Glutamatergic neuron (in vitro differentiated cells): Measurements from ENCODE around the gene KRTAP4-12. TPM values are rescaled to one million over a fixed set of nuclear protein-coding genes. Genes with fewer than 3 reads are reported as not detected.
"Not testable (repeated sequence)": the region's sequence is repeated elsewhere in the genome, so short reads cannot be mapped to it uniquely, and the experiment has no call there.

Experiments used
- DNase-seq: peaks from one replicate; pipeline ENCODE4 v3.0.0; 2022
- H3K27ac Mint-ChIP-seq: one replicate; pipeline ENCODE4 v1.8.0; 2020; ENCODE audit warnings: mild to moderate bottlenecking, mixed read lengths, inconsistent platforms; ENCODE audit not compliant: unreplicated experiment
- H3K27me3 Mint-ChIP-seq: one replicate; pipeline ENCODE4 v1.8.0; 2020; ENCODE audit warnings: mild to moderate bottlenecking, moderate library complexity, mixed read lengths, inconsistent platforms; ENCODE audit not compliant: unreplicated experiment
- H3K36me3 Mint-ChIP-seq: one replicate; pipeline ENCODE4 v1.8.0; 2020; ENCODE audit warnings: mild to moderate bottlenecking, mixed read lengths, inconsistent platforms; ENCODE audit not compliant: unreplicated experiment
- H3K4me1 Mint-ChIP-seq: one replicate; pipeline ENCODE4 v1.8.0; 2020; ENCODE audit warnings: mild to moderate bottlenecking, low read depth, mixed read lengths, inconsistent platforms; ENCODE audit not compliant: unreplicated experiment
- H3K4me3 Mint-ChIP-seq: one replicate; pipeline ENCODE4 v1.8.0; 2020; ENCODE audit warnings: mild to moderate bottlenecking, mixed read lengths, inconsistent platforms; ENCODE audit not compliant: unreplicated experiment
- H3K9me3 Mint-ChIP-seq: one replicate; pipeline ENCODE4 v1.8.0; 2020; ENCODE audit warnings: mild to moderate bottlenecking, moderate library complexity, mixed read lengths, inconsistent platforms; ENCODE audit not compliant: unreplicated experiment
- total RNA-seq: library from RNA; stranded (reverse); fragmentation: NEBNext Ultra II Directional; extraction: Animal tissue kit (Norgen Biotek cat#: 25700); gene quantifications from one replicate; pipeline ENCODE4 v1.2.1, GENCODE V29; 2021; ENCODE audit not compliant: unreplicated experiment
- TF ChIP-seq, protein P1 (sequence below): fragments of 200-600 bp; sonication (generic); IDR thresholded peaks from one replicate; pipeline ENCODE4 v1.5.0; 2021; ENCODE audit not compliant: partially characterized antibody, unreplicated experiment

The KRTAP4-12 gene
- total RNA-seq, 1 donor from 2014 or later, result not detected

GRCh38 chr17:41096055-41096454 is 27.9 kb downstream of the KRTAP4-12 start:
- Mint-ChIP-seq H3K9me3 (peaks cover 12% of the 10 kb centered on the region), H3K27ac (no peak overlapping the region), H3K4me3 (no peak overlapping the region), H3K4me1 (no peaks in the 10 kb centered on the region), H3K36me3 (peaks cover 11% of the 10 kb centered on the region), H3K27me3 (no peaks in the 10 kb centered on the region)
- TF ChIP-seq, protein P1, sequence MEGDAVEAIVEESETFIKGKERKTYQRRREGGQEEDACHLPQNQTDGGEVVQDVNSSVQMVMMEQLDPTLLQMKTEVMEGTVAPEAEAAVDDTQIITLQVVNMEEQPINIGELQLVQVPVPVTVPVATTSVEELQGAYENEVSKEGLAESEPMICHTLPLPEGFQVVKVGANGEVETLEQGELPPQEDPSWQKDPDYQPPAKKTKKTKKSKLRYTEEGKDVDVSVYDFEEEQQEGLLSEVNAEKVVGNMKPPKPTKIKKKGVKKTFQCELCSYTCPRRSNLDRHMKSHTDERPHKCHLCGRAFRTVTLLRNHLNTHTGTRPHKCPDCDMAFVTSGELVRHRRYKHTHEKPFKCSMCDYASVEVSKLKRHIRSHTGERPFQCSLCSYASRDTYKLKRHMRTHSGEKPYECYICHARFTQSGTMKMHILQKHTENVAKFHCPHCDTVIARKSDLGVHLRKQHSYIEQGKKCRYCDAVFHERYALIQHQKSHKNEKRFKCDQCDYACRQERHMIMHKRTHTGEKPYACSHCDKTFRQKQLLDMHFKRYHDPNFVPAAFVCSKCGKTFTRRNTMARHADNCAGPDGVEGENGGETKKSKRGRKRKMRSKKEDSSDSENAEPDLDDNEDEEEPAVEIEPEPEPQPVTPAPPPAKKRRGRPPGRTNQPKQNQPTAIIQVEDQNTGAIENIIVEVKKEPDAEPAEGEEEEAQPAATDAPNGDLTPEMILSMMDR, result no peak
- no peak for DNase-seq

- not testable (repeated sequence) for DNase-seq, H3K9me3 Mint-ChIP-seq, H3K27ac Mint-ChIP-seq, H3K4me3 Mint-ChIP-seq, H3K4me1 Mint-ChIP-seq, H3K27me3 Mint-ChIP-seq
- peaks cover 11% of the 10 kb centered on the region for H3K36me3 Mint-ChIP-seq
Measured at GRCh38 chr17:41088760-41089352, 35.1 kb downstream of the KRTAP4-12 start.

DNA sequence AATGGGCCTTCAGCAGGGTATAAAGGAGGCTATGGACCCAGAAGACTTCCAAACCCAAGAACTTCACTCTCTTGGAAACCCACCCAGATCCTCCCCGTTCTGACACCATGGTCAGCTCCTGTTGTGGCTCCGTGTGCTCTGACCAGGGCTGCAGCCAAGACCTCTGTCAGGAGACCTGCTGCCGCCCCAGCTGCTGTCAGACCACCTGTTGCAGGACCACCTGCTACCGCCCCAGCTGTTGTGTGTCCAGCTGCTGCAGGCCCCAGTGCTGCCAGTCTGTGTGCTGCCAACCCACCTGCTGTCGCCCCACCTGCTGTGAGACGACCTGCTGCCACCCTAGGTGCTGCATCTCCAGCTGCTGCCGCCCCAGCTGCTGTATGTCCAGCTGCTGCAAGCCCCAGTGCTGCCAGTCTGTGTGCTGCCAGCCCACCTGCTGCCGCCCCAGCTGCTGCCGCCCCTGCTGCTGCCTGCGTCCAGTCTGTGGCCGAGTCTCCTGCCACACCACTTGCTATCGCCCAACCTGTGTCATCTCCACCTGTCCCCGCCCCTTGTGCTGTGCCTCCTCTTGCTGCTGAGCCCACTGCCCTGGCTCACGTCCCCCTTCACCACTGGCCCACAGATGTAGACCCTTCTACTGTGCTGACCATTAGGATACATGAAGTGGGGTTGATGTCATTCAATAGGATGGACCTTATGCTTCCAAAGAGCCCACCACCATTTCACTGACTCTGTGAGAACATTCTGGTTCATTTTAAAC is 39.7 kb downstream of the KRTAP4-12 start, which contains the start of gene KRTAP4-7:
Gene KRTAP4-7, plus strand, starts transcription at position 51 of the 757 bp plus-strand sequence. Its CDS starts 57 bp downstream, at position 108.
- not testable (repeated sequence) for H3K4me1 Mint-ChIP-seq, H3K27ac Mint-ChIP-seq, H3K4me3 Mint-ChIP-seq, DNase-seq, H3K9me3 Mint-ChIP-seq, H3K27me3 Mint-ChIP-seq, H3K36me3 Mint-ChIP-seq

GRCh38 chr17:41083427-41083826 is 40.6 kb downstream of the KRTAP4-12 start:
- DNase-seq, H3K9me3 Mint-ChIP-seq, H3K36me3 Mint-ChIP-seq, H3K4me1 Mint-ChIP-seq, H3K27ac Mint-ChIP-seq, H3K4me3 Mint-ChIP-seq, H3K27me3 Mint-ChIP-seq: not testable (repeated sequence)

DNA sequence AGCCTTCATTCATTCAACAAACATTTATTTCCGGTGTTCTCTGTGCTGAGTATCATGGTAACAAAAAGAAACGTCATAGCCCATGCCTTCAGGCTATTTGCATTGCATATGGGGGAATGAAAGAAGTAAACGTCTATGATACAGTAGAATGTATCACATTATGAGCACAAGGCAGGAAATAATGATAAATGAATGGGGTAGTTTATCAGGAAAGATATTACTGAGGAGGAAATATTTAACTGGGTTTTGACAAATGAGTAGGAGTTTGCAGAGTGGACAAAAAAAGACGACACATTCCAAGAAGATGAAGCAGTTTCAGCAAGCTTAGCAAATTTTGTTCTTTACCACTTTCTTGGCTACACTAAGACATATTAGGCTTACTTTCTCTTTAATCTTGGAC is 41.4 kb downstream of the KRTAP4-12 start:
- TF ChIP-seq, protein P1, result no peak
- no peak for DNase-seq
- peaks cover 6% of the 10 kb centered on the region for H3K36me3 Mint-ChIP-seq
- H3K4me3 Mint-ChIP-seq, result no peak overlapping the region
- H3K27me3 Mint-ChIP-seq, result no peaks in the 10 kb centered on the region
- H3K4me1 Mint-ChIP-seq, result no peaks in the 10 kb centered on the region
- H3K9me3 Mint-ChIP-seq, result peaks cover 7% of the 10 kb centered on the region
- no peak overlapping the region for H3K27ac Mint-ChIP-seq

DNA sequence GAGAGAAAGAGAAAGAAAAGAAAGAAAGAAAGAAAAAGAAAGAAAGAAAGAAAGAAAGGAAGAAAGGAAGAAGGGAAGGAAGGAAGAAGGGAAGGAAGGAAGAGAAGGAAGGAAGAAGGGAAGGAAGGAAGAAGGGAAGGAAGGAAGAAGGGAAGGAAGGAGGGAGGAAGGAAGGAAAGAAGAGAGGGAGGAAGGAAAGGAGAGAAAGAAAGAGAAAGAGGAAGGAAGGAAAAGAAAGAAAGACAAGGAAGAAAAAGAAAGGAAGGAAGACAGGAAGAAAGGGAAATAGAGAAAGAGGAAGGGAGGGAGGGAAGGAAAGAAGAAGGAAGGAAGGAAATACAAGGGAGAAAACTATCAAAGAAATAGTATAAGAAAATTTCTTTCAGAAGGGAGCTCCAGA is 47.2 kb downstream of the KRTAP4-12 start:
- Mint-ChIP-seq H3K4me3 (no peak overlapping the region), H3K4me1 (no peaks in the 10 kb centered on the region), H3K27me3 (peaks cover 6% of the 10 kb centered on the region)

More for the DNA sequence above, 47.2 kb downstream of the KRTAP4-12 start:
- Mint-ChIP-seq H3K27ac (no peak overlapping the region), H3K36me3 (peaks cover 7% of the 10 kb centered on the region), H3K9me3 (peaks cover 7% of the 10 kb centered on the region)
- no peak for DNase-seq
- TF ChIP-seq, protein P1, result no peak
